Transverse colon (tissue), 4 donors: Measurements from ENCODE around the gene RTL10. TPM values are rescaled to one million over a fixed set of nuclear protein-coding genes. Genes with fewer than 3 reads are reported as not detected.
"Not testable (repeated sequence)": the region's sequence is repeated elsewhere in the genome, so short reads cannot be mapped to it uniquely, and the experiment has no call there.

Experiments
- DNase-seq: peaks from one replicate; pipeline ENCODE4 v3.0.0-alpha.2; 2019
- H3K27ac ChIP-seq, 4 donors: fragments of 200-600 bp; sonication (generic); 2 replicates each; pipeline ENCODE4 v1.5.1; 2016 to 2018; ENCODE audit warnings: inconsistent platforms in 4 of 4
- H3K27me3 ChIP-seq: fragments of 200-600 bp; sonication (generic); 2 replicates; pipeline ENCODE4 v1.5.1; 2017; ENCODE audit warnings: inconsistent platforms
- H3K36me3 ChIP-seq, 4 donors: fragments of 200-600 bp; sonication (generic); 2 replicates each; pipeline ENCODE4 v1.5.1; 2017 to 2019; ENCODE audit warnings: inconsistent platforms in 4 of 4
- H3K4me1 ChIP-seq, 4 donors: fragments of 200-600 bp; sonication (generic); 2 replicates each; pipeline ENCODE4 v1.5.1; 2017 to 2020; ENCODE audit warnings: inconsistent platforms in 4 of 4
- H3K4me3 ChIP-seq, 4 donors: fragments of 200-600 bp; sonication (generic); 1 replicate in 1 of 4; 2 replicates in 3 of 4; pipeline versions ENCODE4 v1.5.1 to v1.6.1; 2017 to 2019; ENCODE audit warnings: inconsistent platforms in 4 of 4
- H3K9me3 ChIP-seq, 2 donors: fragments of 200-600 bp; sonication (generic); 2 replicates each; pipeline ENCODE4 v1.5.1; 2017 to 2019; ENCODE audit warnings: inconsistent platforms in 2 of 2
- EP300 ChIP-seq: sonication (generic); formaldehyde crosslinking; IDR thresholded peaks from one replicate; pipeline ENCODE4 v1.6.1; 2017; ENCODE audit warnings: antibody characterized with exemption, low read depth
- POLR2A ChIP-seq: fragments of 450-650 bp; IDR thresholded peaks from one replicate; pipeline ENCODE4 v1.6.1; 2016; ENCODE audit warnings: antibody characterized with exemption, mild to moderate bottlenecking, moderate library complexity
- POLR2AphosphoS5 ChIP-seq, 3 donors: sonication (generic); formaldehyde crosslinking; IDR thresholded peaks; one replicate each; pipeline ENCODE4 v1.6.1; 2016; ENCODE audit warnings: antibody characterized with exemption in 3 of 3
- WGBS, 2 donors: methylation state at CpG; one replicate each; pipeline ENCODE4 v1.1.5; 2018; ENCODE audit warnings: low coverage in 1 of 2; 5-methylcytosine and 5-hydroxymethylcytosine counted together
- in situ Hi-C, 4 donors: fragments of 200-750 bp; cut with MboI; loops; one replicate each; pipeline versions ENCODE4 v1.15.0 to v1.15.1; 2017; ENCODE audit warnings: low sequenced_read_pairs in 3 of 4, low pct_ligation_motif_present in 1 of 4, low pct_unique_long_range_greater_than_20kb in 1 of 4
- intact Hi-C: fragments of 100-400 bp; cut with DNase I; formaldehyde crosslinking; loops from one replicate; pipeline ENCODE4 v1.15.1; 2023; ENCODE audit warnings: low total_unique reads
- total RNA-seq, 4 donors: library from RNA; depleted of rRNA; stranded (reverse); fragments of >200 nt; gene quantifications; one replicate each; pipeline ENCODE4 v1.1.0, GENCODE V29; 2016
- TF ChIP-seq, protein P1 (sequence below), 5 experiments: fragments of 200-600 bp in 3 of 5; fragments of 450-650 bp in 2 of 5; sonication (generic) in 3 of 5; IDR thresholded peaks; 1 replicate in 2 of 5; 2 replicates in 3 of 5; pipeline ENCODE4 v1.5.1; 2016 to 2017; ENCODE audit warnings: antibody characterized with exemption in 5 of 5, inconsistent platforms in 3 of 5, mild to moderate bottlenecking in 2 of 5, moderate library complexity in 1 of 5

Gene RTL10
- total RNA-seq, 4 donors from 2014 or later: 7.1 to 16.8 (median 7.8) TPM

DNA sequence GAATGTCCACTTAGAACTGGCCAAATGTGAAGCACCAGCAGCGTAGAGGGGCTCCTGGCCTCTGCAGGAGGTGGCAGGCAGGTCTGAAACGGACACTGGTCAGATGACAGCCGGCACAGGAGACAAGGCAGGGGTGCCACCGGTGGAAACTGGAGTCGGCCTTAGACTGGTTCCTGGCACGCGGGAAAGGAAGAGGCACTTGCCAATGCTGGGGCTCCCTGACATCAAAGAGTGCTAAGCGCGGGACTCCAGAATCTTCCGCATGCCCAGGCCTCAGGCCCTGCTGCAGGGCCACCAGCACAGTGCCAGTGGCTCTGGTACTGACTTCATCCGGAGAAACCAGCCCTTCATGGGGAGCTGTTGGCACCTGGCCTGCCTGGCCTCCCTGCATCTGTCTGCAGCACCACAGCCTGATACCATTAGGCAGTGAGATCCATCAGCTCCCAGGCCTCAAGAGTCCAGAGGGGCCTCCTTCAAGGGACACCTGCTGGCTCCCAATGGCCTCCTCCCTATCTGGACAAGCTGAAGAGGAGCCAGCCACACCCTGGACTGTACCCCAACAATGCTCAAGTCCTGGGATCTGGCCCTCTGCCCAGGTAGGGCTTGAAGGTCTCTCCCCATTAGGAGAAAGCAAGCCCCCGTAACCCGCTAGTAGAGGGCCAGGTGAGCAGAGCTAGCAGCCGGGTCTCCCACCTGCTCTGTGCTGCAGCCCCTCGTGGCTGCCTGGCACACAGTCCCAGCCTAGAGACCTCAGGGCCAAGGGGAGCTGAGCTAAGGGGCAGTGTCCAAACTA, 29.7 kb upstream of the RTL10 start:
- 91% methylated on average over 15 of the region's 15 CpGs; no CpG with 5 or more reads in 1 of the 2 donors for WGBS, 2 donors
- no peak for DNase-seq

DNA sequence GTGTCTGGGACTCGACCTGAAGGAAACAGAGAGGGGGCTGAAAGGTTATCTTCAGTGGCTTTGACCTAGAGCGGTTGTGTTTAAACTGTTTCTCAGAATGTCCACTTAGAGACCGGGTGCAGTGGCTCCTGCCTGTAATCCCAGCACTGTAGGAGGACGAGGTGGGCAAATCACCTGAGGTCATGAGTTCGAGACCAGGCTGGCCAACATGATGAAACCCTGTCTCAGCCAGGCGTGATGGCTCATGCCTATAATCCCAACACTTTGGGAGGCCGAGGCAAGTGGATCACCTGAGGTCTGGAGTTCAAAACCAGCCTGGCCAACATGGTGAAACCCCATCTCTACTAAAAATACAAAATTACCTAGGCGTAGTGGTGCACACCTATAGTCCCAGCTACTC, 28.8 kb upstream of the RTL10 start:
- intact Hi-C loops, in situ Hi-C loops, H3K9me3 ChIP-seq, H3K27ac ChIP-seq, H3K4me3 ChIP-seq, H3K36me3 ChIP-seq, H3K27me3 ChIP-seq, DNase-seq: not testable (repeated sequence)
- 80 to 97% methylated on average over 1 to 8 of the region's 8 CpGs for WGBS, 2 donors
- peaks cover 0 to 17% (median 11%) of the 10 kb centered on the region in 4 donors for H3K4me1 ChIP-seq

More for the DNA sequence above, 29.7 kb upstream of the RTL10 start:
- intact Hi-C loops: no loop called here
- in situ Hi-C loops: no loop called here
- H3K27ac ChIP-seq: no peak overlapping the region
- no peaks in the 10 kb centered on the region for H3K9me3 ChIP-seq
- H3K4me1 ChIP-seq: peaks cover 0 to 17% (median 11%) of the 10 kb centered on the region in 4 donors
- TF ChIP-seq, protein P1, sequence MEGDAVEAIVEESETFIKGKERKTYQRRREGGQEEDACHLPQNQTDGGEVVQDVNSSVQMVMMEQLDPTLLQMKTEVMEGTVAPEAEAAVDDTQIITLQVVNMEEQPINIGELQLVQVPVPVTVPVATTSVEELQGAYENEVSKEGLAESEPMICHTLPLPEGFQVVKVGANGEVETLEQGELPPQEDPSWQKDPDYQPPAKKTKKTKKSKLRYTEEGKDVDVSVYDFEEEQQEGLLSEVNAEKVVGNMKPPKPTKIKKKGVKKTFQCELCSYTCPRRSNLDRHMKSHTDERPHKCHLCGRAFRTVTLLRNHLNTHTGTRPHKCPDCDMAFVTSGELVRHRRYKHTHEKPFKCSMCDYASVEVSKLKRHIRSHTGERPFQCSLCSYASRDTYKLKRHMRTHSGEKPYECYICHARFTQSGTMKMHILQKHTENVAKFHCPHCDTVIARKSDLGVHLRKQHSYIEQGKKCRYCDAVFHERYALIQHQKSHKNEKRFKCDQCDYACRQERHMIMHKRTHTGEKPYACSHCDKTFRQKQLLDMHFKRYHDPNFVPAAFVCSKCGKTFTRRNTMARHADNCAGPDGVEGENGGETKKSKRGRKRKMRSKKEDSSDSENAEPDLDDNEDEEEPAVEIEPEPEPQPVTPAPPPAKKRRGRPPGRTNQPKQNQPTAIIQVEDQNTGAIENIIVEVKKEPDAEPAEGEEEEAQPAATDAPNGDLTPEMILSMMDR (IDR thresholded peaks at IDR 0.05): no peak
- TF ChIP-seq POLR2A: no peak
- no peak for TF ChIP-seq POLR2AphosphoS5 (IDR thresholded peaks at IDR 0.05)
- TF ChIP-seq EP300: no peak
- no peaks in the 10 kb centered on the region for H3K36me3 ChIP-seq
- no peaks in the 10 kb centered on the region for H3K27me3 ChIP-seq
- H3K4me3 ChIP-seq: no peak overlapping the region

DNA sequence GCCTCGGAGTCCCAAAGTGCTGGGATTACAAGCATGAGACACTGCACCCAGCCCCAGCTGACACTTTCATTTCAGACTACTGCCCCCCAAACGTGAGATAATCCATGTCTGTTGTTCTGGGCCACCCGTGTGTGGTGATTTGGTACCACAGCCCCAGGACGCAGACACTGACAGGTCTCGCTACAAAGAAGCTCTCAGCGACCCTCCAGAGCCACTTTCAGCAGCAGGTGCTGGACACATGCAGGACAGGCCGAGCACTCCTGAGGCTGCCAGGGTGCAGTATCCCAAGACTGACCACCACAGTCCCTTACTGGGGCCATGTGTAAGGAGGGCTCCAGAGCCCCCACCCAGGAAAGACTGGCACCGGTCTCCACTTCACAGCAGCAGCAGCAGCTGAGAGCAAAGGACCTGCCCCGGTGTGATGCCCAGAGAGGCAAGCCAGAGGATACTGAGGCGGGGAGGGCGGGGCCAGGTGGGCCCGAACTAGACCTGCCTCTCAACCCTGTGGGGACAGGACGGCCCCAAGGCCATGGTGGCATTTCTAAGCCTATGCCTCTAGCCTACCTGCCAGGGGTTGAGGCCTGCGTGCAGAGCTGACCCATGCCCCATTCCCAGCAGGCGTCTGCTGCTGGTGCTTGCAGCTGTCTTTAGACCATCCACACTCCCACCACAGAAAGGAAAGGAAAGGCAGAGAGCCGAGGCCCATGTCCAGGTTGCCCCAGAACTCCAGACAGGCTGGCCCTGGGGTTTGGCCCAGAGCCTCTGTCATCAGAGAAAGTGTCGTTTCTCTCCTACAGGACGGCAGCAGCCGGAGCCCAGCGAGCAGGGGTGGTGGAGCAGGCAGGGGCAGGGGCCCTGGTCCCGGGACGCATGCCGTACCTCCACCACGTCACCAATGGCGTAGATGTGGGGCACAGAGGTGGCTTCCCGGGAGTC, 28.0 kb upstream of the RTL10 start:
- in situ Hi-C loops (no loop called here), intact Hi-C loops (no loop called here)
- Histone ChIP-seq H3K9me3 (no peaks in the 10 kb centered on the region), H3K27ac (peak overlapping the region in 2 of 4 donors; percentile 56 to 59), H3K4me3 (no peak overlapping the region), H3K36me3 (no peaks in the 10 kb centered on the region), H3K27me3 (no peaks in the 10 kb centered on the region), H3K4me1 (peaks cover 0 to 17% (median 11%) of the 10 kb centered on the region in 4 donors)
- DNase-seq: no peak
- 88% methylated on average over 23 of the region's 26 CpGs; no CpG with 5 or more reads in 1 of the 2 donors for WGBS, 2 donors
- TF ChIP-seq POLR2A (no peak), EP300 (no peak), POLR2AphosphoS5 (IDR thresholded peaks at IDR 0.05) (no peak)
- TF ChIP-seq, protein P1 (IDR thresholded peaks at IDR 0.05): no peak

DNA sequence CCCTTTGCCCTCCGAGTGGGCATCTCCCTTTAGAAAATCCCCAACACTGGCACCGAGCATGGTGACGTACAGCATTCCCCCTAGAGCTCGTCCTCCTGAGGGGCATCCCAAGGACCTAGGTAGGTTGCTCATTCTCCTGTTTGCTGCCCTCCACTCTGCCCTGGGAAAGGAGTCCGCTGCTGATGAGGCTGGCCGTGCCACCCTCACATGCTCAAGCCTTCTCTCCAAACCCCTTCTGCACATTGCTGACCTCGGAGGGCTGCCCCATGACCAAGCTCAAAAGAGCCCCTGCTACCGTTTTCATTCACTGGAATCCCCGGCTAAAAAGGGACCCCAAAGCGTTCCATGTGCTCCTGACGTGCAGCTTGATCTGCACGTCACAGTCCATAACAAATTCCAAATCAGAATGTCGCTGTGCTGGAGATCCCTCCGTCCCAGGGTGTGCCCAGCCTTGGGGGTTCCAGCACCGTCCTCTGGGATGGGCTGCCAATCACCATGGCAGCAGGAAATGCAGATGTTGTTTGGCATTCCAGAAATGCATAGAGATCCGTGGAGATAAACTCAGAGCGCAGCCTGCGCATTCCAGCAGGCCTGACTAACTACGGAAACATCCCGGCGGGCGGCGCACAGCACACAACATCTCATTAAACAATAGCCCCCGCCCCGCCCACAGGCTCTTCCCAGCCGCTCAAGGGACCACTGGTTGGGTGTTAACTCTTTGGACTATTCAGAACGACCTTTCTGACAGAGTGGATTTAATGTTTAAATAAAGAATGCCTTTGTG, 26.3 kb upstream of the RTL10 start:
- peak overlapping the region; percentile 10 to 59 (median 50) for H3K27ac ChIP-seq
- WGBS, 2 donors: 0 to 66% methylated on average over 1 to 26 of the region's 27 CpGs
- H3K27me3 ChIP-seq: no peaks in the 10 kb centered on the region
- peak in 2 of 3 donors; percentile 30 to 43 for TF ChIP-seq POLR2AphosphoS5 (IDR thresholded peaks at IDR 0.05)
- TF ChIP-seq, protein P1 (IDR thresholded peaks at IDR 0.05): no peak
- TF ChIP-seq EP300: no peak
- H3K4me1 ChIP-seq: peaks cover 0 to 20% (median 15%) of the 10 kb centered on the region in 4 donors
- H3K9me3 ChIP-seq: no peaks in the 10 kb centered on the region
- no peaks in the 10 kb centered on the region for H3K36me3 ChIP-seq
- intact Hi-C loops (no loop called here), in situ Hi-C loops (no loop called here)
- H3K4me3 ChIP-seq: no peak overlapping the region
- no peak for DNase-seq
